ENCODE results near the gene MAML2. TPM values are rescaled to one million over a fixed set of nuclear protein-coding genes. Genes with fewer than 3 reads are reported as not detected.

The MAML2 gene
- total and polyA plus RNA-seq, 2 experiments from 2014 or later, result 4.7 to 15.3 TPM

DNA sequence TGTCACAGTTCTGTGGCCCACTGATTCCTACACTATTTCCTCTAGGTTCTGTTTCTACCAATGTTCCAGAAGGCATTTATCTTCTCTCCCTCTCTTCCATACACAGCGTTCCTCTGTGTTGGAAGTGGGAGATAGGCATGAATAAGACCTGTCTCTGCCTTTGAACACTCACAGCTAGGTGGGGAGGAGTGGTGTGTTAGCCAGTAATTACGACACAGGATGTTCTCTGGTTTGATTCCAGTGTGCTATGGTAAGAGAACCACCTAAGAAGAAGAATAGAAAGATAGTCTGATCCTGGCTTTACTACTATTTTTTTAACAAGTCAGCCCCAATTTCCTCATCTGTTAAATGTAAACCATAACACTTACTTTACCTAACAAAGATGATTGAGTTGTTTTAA lies 218.8 kb downstream of the MAML2 start:
- Histone ChIP-seq H2AFZ (no peak overlapping the region), H3K36me3 (replicated peaks; ENCODE audit: insufficient read depth, low read depth) (no peaks in the 10 kb centered on the region), H3K79me2 (peaks cover 7% of the 10 kb centered on the region), H4K20me1 (ENCODE audit: insufficient read depth, poor library complexity, severe bottlenecking) (no peaks in the 10 kb centered on the region), H3K4me2 (no peak overlapping the region), H3K9me3 (ENCODE audit: low read depth) (no peaks in the 10 kb centered on the region), H3K27me3 (no peaks in the 10 kb centered on the region), H3K27ac (no peak overlapping the region), H3K4me3 (no peak overlapping the region), H3K9me2 (replicated peaks; ENCODE audit: insufficient read depth) (no peaks in the 10 kb centered on the region), H3K4me1 (ENCODE audit: insufficient read depth) (no peaks in the 10 kb centered on the region)
- TF ChIP-seq EZH2phosphoT487 (IDR thresholded peaks at IDR 0.05; ENCODE audit: low read depth, severe bottlenecking, unreplicated experiment) (no peak), EZH2 (IDR thresholded peaks at IDR 0.05; ENCODE audit: borderline replicate concordance) (no peak)
- TF ChIP-seq, protein P1, sequence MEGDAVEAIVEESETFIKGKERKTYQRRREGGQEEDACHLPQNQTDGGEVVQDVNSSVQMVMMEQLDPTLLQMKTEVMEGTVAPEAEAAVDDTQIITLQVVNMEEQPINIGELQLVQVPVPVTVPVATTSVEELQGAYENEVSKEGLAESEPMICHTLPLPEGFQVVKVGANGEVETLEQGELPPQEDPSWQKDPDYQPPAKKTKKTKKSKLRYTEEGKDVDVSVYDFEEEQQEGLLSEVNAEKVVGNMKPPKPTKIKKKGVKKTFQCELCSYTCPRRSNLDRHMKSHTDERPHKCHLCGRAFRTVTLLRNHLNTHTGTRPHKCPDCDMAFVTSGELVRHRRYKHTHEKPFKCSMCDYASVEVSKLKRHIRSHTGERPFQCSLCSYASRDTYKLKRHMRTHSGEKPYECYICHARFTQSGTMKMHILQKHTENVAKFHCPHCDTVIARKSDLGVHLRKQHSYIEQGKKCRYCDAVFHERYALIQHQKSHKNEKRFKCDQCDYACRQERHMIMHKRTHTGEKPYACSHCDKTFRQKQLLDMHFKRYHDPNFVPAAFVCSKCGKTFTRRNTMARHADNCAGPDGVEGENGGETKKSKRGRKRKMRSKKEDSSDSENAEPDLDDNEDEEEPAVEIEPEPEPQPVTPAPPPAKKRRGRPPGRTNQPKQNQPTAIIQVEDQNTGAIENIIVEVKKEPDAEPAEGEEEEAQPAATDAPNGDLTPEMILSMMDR (IDR thresholded peaks at IDR 0.05; ENCODE audit: poor library complexity), result no peak
- WGBS (ENCODE audit: low lambda C conversion rate, missing lambda C conversion rate), result 88% methylated on average over 2 of the region's 2 CpGs
- DNase-seq (ENCODE audit: low spot score), result no peak

DNA sequence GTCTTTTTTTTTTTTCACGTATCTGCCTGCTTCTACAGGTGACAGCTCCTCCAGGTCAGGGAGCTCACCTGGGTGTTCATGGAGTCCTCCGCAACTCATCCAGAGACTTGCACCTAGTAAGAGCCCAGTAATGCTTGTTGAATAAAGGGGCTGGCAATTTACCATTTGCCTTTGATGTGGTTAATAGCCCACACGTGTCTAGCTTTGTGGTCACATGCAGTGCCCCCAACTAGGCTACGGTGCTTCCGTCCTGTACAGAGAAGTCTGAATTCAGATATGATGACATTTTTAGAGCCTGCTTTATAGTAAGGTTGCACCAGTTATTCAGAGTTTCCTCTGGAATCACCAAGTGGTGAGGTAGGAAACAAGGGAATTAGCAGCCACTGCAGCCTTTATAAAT lies 219.7 kb downstream of the MAML2 start:
- H3K4me2 ChIP-seq, result no peak overlapping the region
- H3K9me3 ChIP-seq (ENCODE audit: low read depth), result no peaks in the 10 kb centered on the region
- H3K27ac ChIP-seq, result no peak overlapping the region
- TF ChIP-seq, protein P1 (IDR thresholded peaks at IDR 0.05; ENCODE audit: poor library complexity), result no peak
- TF ChIP-seq EZH2phosphoT487 (IDR thresholded peaks at IDR 0.05; ENCODE audit: low read depth, severe bottlenecking, unreplicated experiment) (no peak), EZH2 (IDR thresholded peaks at IDR 0.05; ENCODE audit: borderline replicate concordance) (no peak)
- H3K4me1 ChIP-seq (ENCODE audit: insufficient read depth), result no peaks in the 10 kb centered on the region
- H4K20me1 ChIP-seq (ENCODE audit: insufficient read depth, poor library complexity, severe bottlenecking), result no peaks in the 10 kb centered on the region
- H2AFZ ChIP-seq, result no peak overlapping the region
- 89% methylated on average over 5 of the region's 5 CpGs for WGBS (ENCODE audit: low lambda C conversion rate, missing lambda C conversion rate)
- no peaks in the 10 kb centered on the region for H3K36me3 ChIP-seq (replicated peaks; ENCODE audit: insufficient read depth, low read depth)
- DNase-seq (ENCODE audit: low spot score), result no peak
- H3K79me2 ChIP-seq, result peaks cover 7% of the 10 kb centered on the region
- H3K4me3 ChIP-seq, result no peak overlapping the region
- H3K9me2 ChIP-seq (replicated peaks; ENCODE audit: insufficient read depth), result no peaks in the 10 kb centered on the region
- H3K27me3 ChIP-seq, result no peaks in the 10 kb centered on the region

DNA sequence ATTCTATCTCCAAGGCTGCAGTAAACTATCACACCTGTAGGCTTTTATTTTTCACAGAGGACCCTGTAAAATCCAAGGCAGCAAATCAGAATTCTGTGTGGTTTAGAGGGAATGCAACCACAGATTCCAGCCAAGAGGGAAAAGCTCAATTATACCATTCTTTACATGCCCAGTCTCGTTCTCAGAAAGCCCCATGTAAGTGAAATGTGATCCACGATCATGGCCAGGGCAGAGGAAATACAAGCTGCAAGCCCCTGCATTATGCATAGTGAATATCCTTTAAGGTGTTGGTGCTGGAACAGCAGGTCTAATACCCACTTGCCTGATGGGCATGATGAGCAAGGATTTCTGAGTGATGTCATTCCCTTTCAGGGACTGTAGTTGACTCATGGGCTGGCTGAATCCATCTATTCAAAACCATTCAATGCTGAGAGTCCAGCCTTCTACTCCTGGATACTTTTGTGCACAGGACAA lies 220.4 kb downstream of the MAML2 start:
- Histone ChIP-seq H4K20me1 (ENCODE audit: insufficient read depth, poor library complexity, severe bottlenecking) (no peaks in the 10 kb centered on the region), H3K4me1 (ENCODE audit: insufficient read depth) (no peaks in the 10 kb centered on the region), H3K9me3 (ENCODE audit: low read depth) (no peaks in the 10 kb centered on the region), H3K4me2 (no peak overlapping the region), H3K36me3 (replicated peaks; ENCODE audit: insufficient read depth, low read depth) (no peaks in the 10 kb centered on the region), H3K9me2 (replicated peaks; ENCODE audit: insufficient read depth) (no peaks in the 10 kb centered on the region), H2AFZ (no peak overlapping the region), H3K27ac (no peak overlapping the region), H3K27me3 (no peaks in the 10 kb centered on the region), H3K4me3 (no peak overlapping the region), H3K79me2 (peaks cover 7% of the 10 kb centered on the region)
- DNase-seq (ENCODE audit: low spot score), result no peak
- TF ChIP-seq EZH2 (IDR thresholded peaks at IDR 0.05; ENCODE audit: borderline replicate concordance) (no peak), EZH2phosphoT487 (IDR thresholded peaks at IDR 0.05; ENCODE audit: low read depth, severe bottlenecking, unreplicated experiment) (no peak)
- TF ChIP-seq, protein P1 (IDR thresholded peaks at IDR 0.05; ENCODE audit: poor library complexity), result no peak
- WGBS (ENCODE audit: low lambda C conversion rate, missing lambda C conversion rate), result 66% methylated on average over 2 of the region's 2 CpGs

DNA sequence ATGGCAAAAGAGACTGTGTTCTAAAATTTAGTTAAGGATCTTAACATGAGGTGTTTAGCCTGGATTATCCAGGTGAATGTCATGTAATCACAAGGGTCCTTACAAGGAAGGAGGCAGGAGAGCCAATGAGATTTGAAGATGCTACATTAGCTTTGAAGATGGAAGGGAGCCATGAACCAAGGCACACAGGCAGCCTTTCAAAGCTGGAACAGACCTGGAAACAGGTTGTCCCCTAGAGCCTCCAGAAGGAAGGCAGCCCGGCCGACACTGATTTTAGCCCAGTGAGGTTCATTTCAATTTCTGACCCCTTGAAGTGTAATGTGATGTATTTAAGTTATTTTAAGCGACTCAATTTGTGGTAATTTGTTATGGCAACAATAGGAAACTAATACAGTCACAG lies 223.8 kb downstream of the MAML2 start:
- Histone ChIP-seq H3K27me3 (no peaks in the 10 kb centered on the region), H3K27ac (no peak overlapping the region), H3K9me2 (replicated peaks; ENCODE audit: insufficient read depth) (no peaks in the 10 kb centered on the region), H3K4me2 (no peak overlapping the region), H3K4me3 (no peak overlapping the region), H3K79me2 (peaks cover 12% of the 10 kb centered on the region), H3K9me3 (ENCODE audit: low read depth) (no peaks in the 10 kb centered on the region), H4K20me1 (ENCODE audit: insufficient read depth, poor library complexity, severe bottlenecking) (no peaks in the 10 kb centered on the region), H2AFZ (no peak overlapping the region), H3K4me1 (ENCODE audit: insufficient read depth) (peaks cover 5% of the 10 kb centered on the region), H3K36me3 (replicated peaks; ENCODE audit: insufficient read depth, low read depth) (no peaks in the 10 kb centered on the region)
- 94% methylated on average over 3 of the region's 3 CpGs for WGBS (ENCODE audit: low lambda C conversion rate, missing lambda C conversion rate)
- TF ChIP-seq, protein P1 (IDR thresholded peaks at IDR 0.05; ENCODE audit: poor library complexity), result no peak
- no peak for TF ChIP-seq EZH2phosphoT487 (IDR thresholded peaks at IDR 0.05; ENCODE audit: low read depth, severe bottlenecking, unreplicated experiment)
- no peak for DNase-seq (ENCODE audit: low spot score)

Measured in hepatocyte (in vitro differentiated cells).